Erythroblast (primary cell): ENCODE results near the gene OR6B1.

Experiments
- GATA1 ChIP-seq: IDR thresholded peaks from 2 replicates; pipeline ENCODE4 v1.6.1; 2011; ENCODE audit warnings: low read depth, mild to moderate bottlenecking, control low read depth, low read length, moderate library complexity
- POLR2A ChIP-seq: IDR thresholded peaks from 2 replicates; pipeline ENCODE4 v1.6.1; 2011; ENCODE audit warnings: mild to moderate bottlenecking, low read length

GRCh38 chr7:143978585-143978984 lies 21.5 kb upstream of the OR6B1 start:
- TF ChIP-seq POLR2A (no peak), GATA1 (no peak)
